GM10847 (cell line): Measurements from ENCODE around the gene CLDN16.

Source experiments
- POLR2A ChIP-seq: IDR thresholded peaks from 2 replicates; pipeline ENCODE4 v1.6.1; 2011; ENCODE audit not compliant: insufficient read length; ENCODE audit errors: extremely low read depth

CLDN16 gene

GRCh38 chr3:190370369-190370768, 17.6 kb upstream of the CLDN16 start:
- TF ChIP-seq POLR2A: no peak

- no peak for TF ChIP-seq POLR2A
These were observed 16.8 kb upstream of the CLDN16 start for GRCh38 chr3:190371152-190371551.

- no peak for TF ChIP-seq POLR2A
These were observed 12.7 kb upstream of the CLDN16 start for GRCh38 chr3:190375246-190375645.

GRCh38 chr3:190375671-190376070, 12.3 kb upstream of the CLDN16 start:
- TF ChIP-seq POLR2A: no peak

GRCh38 chr3:190378240-190378891, 9.6 kb upstream of the CLDN16 start:
- TF ChIP-seq POLR2A: no peak

- no peak for TF ChIP-seq POLR2A
These were observed 7.8 kb upstream of the CLDN16 start for GRCh38 chr3:190380184-190380583.

- no peak for TF ChIP-seq POLR2A
These were observed 6.5 kb upstream of the CLDN16 start for GRCh38 chr3:190381441-190381840.

- no peak for TF ChIP-seq POLR2A
These were observed 5.9 kb upstream of the CLDN16 start for GRCh38 chr3:190382082-190382481.

- TF ChIP-seq POLR2A: no peak
These were observed 3.6 kb upstream of the CLDN16 start for GRCh38 chr3:190384309-190384756.

GRCh38 chr3:190385731-190386688, 2.0 kb upstream of the CLDN16 start:
- TF ChIP-seq POLR2A: no peak

GRCh38 chr3:190388703-190389102, 740 bp downstream of the CLDN16 start:
- no peak for TF ChIP-seq POLR2A

- no peak for TF ChIP-seq POLR2A
These were observed 8.0 kb downstream of the CLDN16 start for GRCh38 chr3:190396001-190396400.

- TF ChIP-seq POLR2A: no peak
These were observed 9.9 kb downstream of the CLDN16 start for GRCh38 chr3:190397889-190398288.

- TF ChIP-seq POLR2A: no peak
These were observed 11.7 kb downstream of the CLDN16 start for GRCh38 chr3:190399677-190400076.

GRCh38 chr3:190401963-190402362, 14.0 kb downstream of the CLDN16 start:
- no peak for TF ChIP-seq POLR2A

GRCh38 chr3:190404715-190405114, 16.8 kb downstream of the CLDN16 start:
- TF ChIP-seq POLR2A: no peak
